ENCODE measurements around the gene SWAP70. TPM values are rescaled to one million over a fixed set of nuclear protein-coding genes. Genes with fewer than 3 reads are reported as not detected.

Gene SWAP70
- polyA plus RNA-seq, 2 donors: 7.4 TPM

GRCh38 chr11:9714272-9714940 is 50.5 kb downstream of the SWAP70 start:
- no peak overlapping the region for H3K4me3 ChIP-seq (ENCODE audit: low read depth in 1 of 2, low read length in 2 of 2)
- H3K27ac ChIP-seq (ENCODE audit: low read depth in 2 of 2, low read length in 1 of 2): no peak overlapping the region
- H3K27me3 ChIP-seq (ENCODE audit: control insufficient read depth in 1 of 2, insufficient read depth in 2 of 2, low read length in 2 of 2): no peaks in the 10 kb centered on the region
- H3K36me3 ChIP-seq (ENCODE audit: control insufficient read depth in 2 of 2, insufficient read depth in 2 of 2, low read length in 1 of 2): no peaks in the 10 kb centered on the region
- H3K9me3 ChIP-seq (ENCODE audit: control insufficient read depth in 2 of 2, insufficient read depth in 1 of 2, low read depth in 1 of 2, low read length in 1 of 2): no peaks in the 10 kb centered on the region
- H3K4me1 ChIP-seq (ENCODE audit: control insufficient read depth in 2 of 2, insufficient read depth in 2 of 2, low read length in 1 of 2): no peaks in the 10 kb centered on the region
- WGBS, 2 donors: 46 to 78% methylated on average over 4 to 5 of the region's 5 CpGs

- WGBS, 2 donors: 45 to 55% methylated on average over 4 of the region's 4 CpGs
Observed at GRCh38 chr11:9716275-9717039, 52.6 kb downstream of the SWAP70 start.

GRCh38 chr11:9717040-9717357 is 53.1 kb downstream of the SWAP70 start:
- Histone ChIP-seq H3K36me3 (ENCODE audit: control insufficient read depth in 2 of 2, insufficient read depth in 2 of 2, low read length in 1 of 2) (no peaks in the 10 kb centered on the region), H3K4me3 (ENCODE audit: low read depth in 1 of 2, low read length in 2 of 2) (no peak overlapping the region), H3K4me1 (ENCODE audit: control insufficient read depth in 2 of 2, insufficient read depth in 2 of 2, low read length in 1 of 2) (no peaks in the 10 kb centered on the region), H3K27ac (ENCODE audit: low read depth in 2 of 2, low read length in 1 of 2) (peak overlapping the region in 1 of 2 donors; percentile 15), H3K9me3 (ENCODE audit: control insufficient read depth in 2 of 2, insufficient read depth in 1 of 2, low read depth in 1 of 2, low read length in 1 of 2) (peaks cover 0 to 2% of the 10 kb centered on the region in 2 donors), H3K27me3 (ENCODE audit: control insufficient read depth in 1 of 2, insufficient read depth in 2 of 2, low read length in 2 of 2) (no peaks in the 10 kb centered on the region)
- WGBS, 2 donors: 62 to 75% methylated on average over 3 of the region's 3 CpGs

More at GRCh38 chr11:9716275-9717039, 52.6 kb downstream of the SWAP70 start:
- no peaks in the 10 kb centered on the region for H3K4me1 ChIP-seq (ENCODE audit: control insufficient read depth in 2 of 2, insufficient read depth in 2 of 2, low read length in 1 of 2)
- H3K9me3 ChIP-seq (ENCODE audit: control insufficient read depth in 2 of 2, insufficient read depth in 1 of 2, low read depth in 1 of 2, low read length in 1 of 2): peaks cover 0 to 2% of the 10 kb centered on the region in 2 donors
- H3K27ac ChIP-seq (ENCODE audit: low read depth in 2 of 2, low read length in 1 of 2): peak overlapping the region; percentile 15 to 17
- no peak overlapping the region for H3K4me3 ChIP-seq (ENCODE audit: low read depth in 1 of 2, low read length in 2 of 2)
- no peaks in the 10 kb centered on the region for H3K36me3 ChIP-seq (ENCODE audit: control insufficient read depth in 2 of 2, insufficient read depth in 2 of 2, low read length in 1 of 2)
- no peaks in the 10 kb centered on the region for H3K27me3 ChIP-seq (ENCODE audit: control insufficient read depth in 1 of 2, insufficient read depth in 2 of 2, low read length in 2 of 2)

- peak overlapping the region in 1 of 2 donors; percentile 23 for H3K27ac ChIP-seq (ENCODE audit: low read depth in 2 of 2, low read length in 1 of 2)
- no peaks in the 10 kb centered on the region for H3K27me3 ChIP-seq (ENCODE audit: control insufficient read depth in 1 of 2, insufficient read depth in 2 of 2, low read length in 2 of 2)
- peaks cover 0 to 2% of the 10 kb centered on the region in 2 donors for H3K9me3 ChIP-seq (ENCODE audit: control insufficient read depth in 2 of 2, insufficient read depth in 1 of 2, low read depth in 1 of 2, low read length in 1 of 2)
- no peaks in the 10 kb centered on the region for H3K4me1 ChIP-seq (ENCODE audit: control insufficient read depth in 2 of 2, insufficient read depth in 2 of 2, low read length in 1 of 2)
- H3K36me3 ChIP-seq (ENCODE audit: control insufficient read depth in 2 of 2, insufficient read depth in 2 of 2, low read length in 1 of 2): no peaks in the 10 kb centered on the region
- 70 to 85% methylated on average over 2 of the region's 2 CpGs for WGBS, 2 donors
- no peak overlapping the region for H3K4me3 ChIP-seq (ENCODE audit: low read depth in 1 of 2, low read length in 2 of 2)
Observed at GRCh38 chr11:9717719-9718118, 53.8 kb downstream of the SWAP70 start.

GRCh38 chr11:9718147-9718546 is 54.3 kb downstream of the SWAP70 start:
- Histone ChIP-seq H3K27me3 (ENCODE audit: control insufficient read depth in 1 of 2, insufficient read depth in 2 of 2, low read length in 2 of 2) (no peaks in the 10 kb centered on the region), H3K4me3 (ENCODE audit: low read depth in 1 of 2, low read length in 2 of 2) (no peak overlapping the region), H3K9me3 (ENCODE audit: control insufficient read depth in 2 of 2, insufficient read depth in 1 of 2, low read depth in 1 of 2, low read length in 1 of 2) (peaks cover 0 to 2% of the 10 kb centered on the region in 2 donors), H3K36me3 (ENCODE audit: control insufficient read depth in 2 of 2, insufficient read depth in 2 of 2, low read length in 1 of 2) (no peaks in the 10 kb centered on the region), H3K27ac (ENCODE audit: low read depth in 2 of 2, low read length in 1 of 2) (no peak overlapping the region), H3K4me1 (ENCODE audit: control insufficient read depth in 2 of 2, insufficient read depth in 2 of 2, low read length in 1 of 2) (no peaks in the 10 kb centered on the region)

- Histone ChIP-seq H3K9me3 (ENCODE audit: control insufficient read depth in 2 of 2, insufficient read depth in 1 of 2, low read depth in 1 of 2, low read length in 1 of 2) (peaks cover 0 to 2% of the 10 kb centered on the region in 2 donors), H3K4me1 (ENCODE audit: control insufficient read depth in 2 of 2, insufficient read depth in 2 of 2, low read length in 1 of 2) (no peaks in the 10 kb centered on the region), H3K27ac (ENCODE audit: low read depth in 2 of 2, low read length in 1 of 2) (peak overlapping the region in 1 of 2 donors; percentile 11), H3K27me3 (ENCODE audit: control insufficient read depth in 1 of 2, insufficient read depth in 2 of 2, low read length in 2 of 2) (no peaks in the 10 kb centered on the region), H3K4me3 (ENCODE audit: low read depth in 1 of 2, low read length in 2 of 2) (no peak overlapping the region), H3K36me3 (ENCODE audit: control insufficient read depth in 2 of 2, insufficient read depth in 2 of 2, low read length in 1 of 2) (no peaks in the 10 kb centered on the region)
- WGBS, 2 donors: 43 to 45% methylated on average over 4 of the region's 4 CpGs
Observed at GRCh38 chr11:9719566-9720289, 55.9 kb downstream of the SWAP70 start.

GRCh38 chr11:9720290-9720630 is 56.4 kb downstream of the SWAP70 start:
- peaks cover 0 to 2% of the 10 kb centered on the region in 2 donors for H3K9me3 ChIP-seq (ENCODE audit: control insufficient read depth in 2 of 2, insufficient read depth in 1 of 2, low read depth in 1 of 2, low read length in 1 of 2)
- peak overlapping the region; percentile 11 to 34 for H3K27ac ChIP-seq (ENCODE audit: low read depth in 2 of 2, low read length in 1 of 2)
- H3K27me3 ChIP-seq (ENCODE audit: control insufficient read depth in 1 of 2, insufficient read depth in 2 of 2, low read length in 2 of 2): no peaks in the 10 kb centered on the region
- WGBS, 2 donors: 70 to 73% methylated on average over 5 of the region's 5 CpGs
- H3K4me3 ChIP-seq (ENCODE audit: low read depth in 1 of 2, low read length in 2 of 2): no peak overlapping the region
- no peaks in the 10 kb centered on the region for H3K36me3 ChIP-seq (ENCODE audit: control insufficient read depth in 2 of 2, insufficient read depth in 2 of 2, low read length in 1 of 2)
- H3K4me1 ChIP-seq (ENCODE audit: control insufficient read depth in 2 of 2, insufficient read depth in 2 of 2, low read length in 1 of 2): no peaks in the 10 kb centered on the region

- Histone ChIP-seq H3K27ac (ENCODE audit: low read depth in 2 of 2, low read length in 1 of 2) (no peak overlapping the region), H3K9me3 (ENCODE audit: control insufficient read depth in 2 of 2, insufficient read depth in 1 of 2, low read depth in 1 of 2, low read length in 1 of 2) (peaks cover 0 to 2% of the 10 kb centered on the region in 2 donors)
- 95 to 97% methylated on average over 4 of the region's 4 CpGs for WGBS, 2 donors
Observed at GRCh38 chr11:9722023-9722422, 58.1 kb downstream of the SWAP70 start.

GRCh38 chr11:9722893-9723292 is 59.0 kb downstream of the SWAP70 start:
- H3K27ac ChIP-seq (ENCODE audit: low read depth in 2 of 2, low read length in 1 of 2): no peak overlapping the region
- WGBS, 2 donors: 62 to 77% methylated on average over 2 of the region's 2 CpGs

More at GRCh38 chr11:9722023-9722422, 58.1 kb downstream of the SWAP70 start:
- Histone ChIP-seq H3K4me3 (ENCODE audit: low read depth in 1 of 2, low read length in 2 of 2) (no peak overlapping the region), H3K36me3 (ENCODE audit: control insufficient read depth in 2 of 2, insufficient read depth in 2 of 2, low read length in 1 of 2) (no peaks in the 10 kb centered on the region), H3K4me1 (ENCODE audit: control insufficient read depth in 2 of 2, insufficient read depth in 2 of 2, low read length in 1 of 2) (no peaks in the 10 kb centered on the region), H3K27me3 (ENCODE audit: control insufficient read depth in 1 of 2, insufficient read depth in 2 of 2, low read length in 2 of 2) (no peaks in the 10 kb centered on the region)

More at GRCh38 chr11:9722893-9723292, 59.0 kb downstream of the SWAP70 start:
- peaks cover 0 to 2% of the 10 kb centered on the region in 2 donors for H3K9me3 ChIP-seq (ENCODE audit: control insufficient read depth in 2 of 2, insufficient read depth in 1 of 2, low read depth in 1 of 2, low read length in 1 of 2)
- H3K4me3 ChIP-seq (ENCODE audit: low read depth in 1 of 2, low read length in 2 of 2): no peak overlapping the region
- no peaks in the 10 kb centered on the region for H3K4me1 ChIP-seq (ENCODE audit: control insufficient read depth in 2 of 2, insufficient read depth in 2 of 2, low read length in 1 of 2)
- peaks cover 0 to 1% of the 10 kb centered on the region in 2 donors for H3K36me3 ChIP-seq (ENCODE audit: control insufficient read depth in 2 of 2, insufficient read depth in 2 of 2, low read length in 1 of 2)
- no peaks in the 10 kb centered on the region for H3K27me3 ChIP-seq (ENCODE audit: control insufficient read depth in 1 of 2, insufficient read depth in 2 of 2, low read length in 2 of 2)

Data from esophagus (tissue), 2 donors.